CD4-positive, alpha-beta memory T cell (primary cell): ENCODE results near the gene FCGBP. TPM values are rescaled to one million over a fixed set of nuclear protein-coding genes. Genes with fewer than 3 reads are reported as not detected.

Source experiments
- CTCF ChIA-PET: fragments of 350-600 bp; sonication (Branson Sonifier 250); formaldehyde crosslinking; loops from one replicate; lab custom pipeline; 2021; ENCODE audit warnings: inconsistent platforms; ENCODE audit not compliant: partially characterized antibody; lab: Charles Lee
- POLR2A ChIA-PET: fragments of 350-600 bp; sonication (Branson Sonifier 250); formaldehyde crosslinking; loops from one replicate; lab custom pipeline; 2021; ENCODE audit not compliant: partially characterized antibody; lab: Charles Lee
- DNase-seq, 5 donors: peaks; one replicate each; pipeline versions ENCODE4 v3.0.0 to v3.0.0-alpha.2; 2020 to 2022; ENCODE audit warnings: mixed read lengths in 1 of 5
- H3K27ac ChIP-seq: one replicate; pipeline ENCODE4 v1.7.0; 2013; ENCODE audit warnings: low read depth, low read length
- H3K27me3 ChIP-seq: 2 replicates; pipeline ENCODE4 v1.7.0; 2013; ENCODE audit warnings: mild to moderate bottlenecking, low read length, moderate library complexity; ENCODE audit not compliant: insufficient read depth
- H3K36me3 ChIP-seq: 2 replicates; pipeline ENCODE4 v1.7.0; 2013; ENCODE audit warnings: mild to moderate bottlenecking, low read length, moderate library complexity; ENCODE audit not compliant: insufficient read depth
- H3K4me1 ChIP-seq: 2 replicates; pipeline ENCODE4 v1.7.0; 2013; ENCODE audit warnings: mild to moderate bottlenecking, low read length, moderate library complexity; ENCODE audit not compliant: insufficient read depth
- H3K4me3 ChIP-seq, 2 donors: one replicate each; pipeline ENCODE4 v1.7.0; 2013; ENCODE audit warnings: low read length in 2 of 2, mild to moderate bottlenecking in 1 of 2
- H3K9me3 ChIP-seq, 2 donors: one replicate each; pipeline ENCODE4 v1.7.0; 2013; ENCODE audit warnings: low read length in 2 of 2, control low read depth in 1 of 2; ENCODE audit not compliant: control insufficient read depth in 1 of 2
- H3K27ac Mint-ChIP-seq, 7 donors: one replicate each; pipeline ENCODE4 v1.8.0; 2020 to 2021; ENCODE audit warnings: mixed read lengths in 7 of 7, mild to moderate bottlenecking in 6 of 7, inconsistent platforms in 3 of 7, moderate library complexity in 3 of 7
- H3K27me3 Mint-ChIP-seq, 2 donors: one replicate each; pipeline ENCODE4 v1.8.0; 2020 to 2021; ENCODE audit warnings: mixed read lengths in 2 of 2
- H3K36me3 Mint-ChIP-seq, 2 donors: one replicate each; pipeline ENCODE4 v1.8.0; 2020 to 2021; ENCODE audit warnings: mixed read lengths in 2 of 2, inconsistent platforms in 1 of 2, mild to moderate bottlenecking in 1 of 2
- H3K4me1 Mint-ChIP-seq, 4 donors: one replicate each; pipeline ENCODE4 v1.8.0; 2020 to 2021; ENCODE audit warnings: mixed read lengths in 4 of 4, mild to moderate bottlenecking in 1 of 4
- H3K4me3 Mint-ChIP-seq, 8 donors: one replicate each; pipeline ENCODE4 v1.8.0; 2020 to 2021; ENCODE audit warnings: mixed read lengths in 8 of 8, mild to moderate bottlenecking in 7 of 8, moderate library complexity in 6 of 8, inconsistent platforms in 3 of 8
- H3K9me3 Mint-ChIP-seq, 8 donors: one replicate each; pipeline ENCODE4 v1.8.0; 2020 to 2021; ENCODE audit warnings: mixed read lengths in 8 of 8, mild to moderate bottlenecking in 5 of 8, inconsistent platforms in 3 of 8, moderate library complexity in 1 of 8
- intact Hi-C: fragments of 100-400 bp; cut with micrococcal nuclease; formaldehyde crosslinking; loops from one replicate; pipeline ENCODE4 v1.15.1; 2023
- polyA plus RNA-seq, 2 donors: library from polyadenylated mRNA; unstranded; fragments of 300-500 nt; fragmentation: Illumina TruSeq; gene quantifications; one replicate each; pipeline ENCODE4 v1.2.3, GENCODE V29; 2021
- total RNA-seq, 2 experiments: library from RNA; stranded (reverse); gene quantifications; one replicate each; pipeline ENCODE4 v1.2.3, GENCODE V29; 2021

FCGBP gene
- total and polyA plus RNA-seq, 4 experiments from 2014 or later = 0.10 to 79.4 (median 37.5) TPM

DNA sequence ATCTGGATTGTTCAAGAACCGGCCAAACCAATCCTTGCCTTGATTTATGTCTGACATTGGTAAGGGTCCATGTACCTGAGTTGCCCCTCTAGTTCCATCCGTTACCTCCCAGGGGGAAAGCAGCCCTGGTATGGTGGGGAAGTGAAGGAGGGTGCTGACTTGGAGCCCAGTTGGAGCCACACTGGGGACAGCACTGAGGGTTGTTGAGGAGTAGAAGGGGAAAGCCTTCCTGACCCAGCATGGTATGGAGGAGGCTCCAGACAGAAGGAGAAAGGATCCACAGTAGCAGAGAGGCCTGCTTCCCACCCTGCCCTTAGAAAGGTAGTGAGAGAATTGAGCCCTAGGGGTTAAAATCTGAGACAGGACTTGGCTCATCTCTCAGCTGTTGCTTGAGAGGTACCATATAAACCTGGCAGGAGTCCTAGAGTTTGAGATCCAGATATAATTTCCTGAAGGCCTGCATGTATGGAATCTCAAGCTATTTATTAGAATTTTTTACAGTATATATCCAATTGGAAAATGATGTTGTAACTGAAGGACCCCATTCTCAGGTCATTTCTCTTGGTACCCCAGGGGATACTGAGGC, 16.7 kb upstream of the FCGBP start:
- no peak for DNase-seq
- peak overlapping the region in 1 of 2 donors; percentile 23 for H3K4me3 ChIP-seq
- no peaks in the 10 kb centered on the region for H3K36me3 ChIP-seq
- Mint-ChIP-seq H3K27ac (peak overlapping the region; percentile 86 to 99 (median 96)), H3K9me3 (no peaks in the 10 kb centered on the region), H3K27me3 (no peaks in the 10 kb centered on the region), H3K4me3 (peak overlapping the region in 5 of 8 donors; percentile 51 to 93 (median 84)), H3K36me3 (peaks cover 3 to 7% of the 10 kb centered on the region in 2 donors), H3K4me1 (peaks cover 50 to 94% (median 72%) of the 10 kb centered on the region in 4 donors)
- ChIA-PET CTCF (interaction anchor here (1.2 to 2.2 kb wide), 3 partner anchors 9 to 19 kb away, joined by 4 to 25 read pairs (median 5); partner anchors contain the start of gene PSMC4), POLR2A (interaction anchor here (0.9 to 1.8 kb wide), 5 partner anchors 9 to 18 kb away, joined by 3 to 23 read pairs (median 8); partner anchors contain the start of gene PSMC4)
- no peaks in the 10 kb centered on the region for H3K27me3 ChIP-seq
- H3K27ac ChIP-seq = peak overlapping the region; percentile 57
- intact Hi-C loops = no loop called here
- H3K4me1 ChIP-seq = peaks cover 87% of the 10 kb centered on the region
- H3K9me3 ChIP-seq = no peaks in the 10 kb centered on the region

- H3K4me1 ChIP-seq = peaks cover 90% of the 10 kb centered on the region
- peaks cover 5 to 9% of the 10 kb centered on the region in 2 donors for H3K36me3 Mint-ChIP-seq
- peak overlapping the region in 4 of 8 donors; percentile 6 to 57 (median 20) for H3K4me3 Mint-ChIP-seq
- intact Hi-C loops = no loop called here
- H3K4me3 ChIP-seq = no peak overlapping the region
- POLR2A ChIA-PET = interaction anchor here (0.9 to 1.6 kb wide), 2 partner anchors 20 to 21 kb away, joined by 4 to 13 read pairs; partner anchors contain the start of gene PSMC4
- no peaks in the 10 kb centered on the region for H3K27me3 ChIP-seq
- no peak for DNase-seq
- no peak overlapping the region for H3K27ac ChIP-seq
- peak overlapping the region; percentile 15 to 88 (median 42) for H3K27ac Mint-ChIP-seq
- no peaks in the 10 kb centered on the region for H3K27me3 Mint-ChIP-seq
- H3K9me3 ChIP-seq = no peaks in the 10 kb centered on the region
- H3K4me1 Mint-ChIP-seq = peaks cover 50 to 93% (median 69%) of the 10 kb centered on the region in 4 donors
- no peaks in the 10 kb centered on the region for H3K36me3 ChIP-seq
- no peaks in the 10 kb centered on the region for H3K9me3 Mint-ChIP-seq
- CTCF ChIA-PET = interaction anchor here (1.0 to 10.3 kb wide), 2 partner anchors 10 to 21 kb away, joined by 3 to 151 read pairs; partner anchors contain the start of gene PSMC4
Observed at GRCh38 chr19:39949026-39949747, 14.8 kb upstream of the FCGBP start.

GRCh38 chr19:39946532-39946931, 12.1 kb upstream of the FCGBP start:
- CTCF ChIA-PET = interaction anchor here (2.6 to 10.3 kb wide), 2 partner anchors 11 to 23 kb away, joined by 8 to 151 read pairs; partner anchors contain the start of gene PSMC4
- intact Hi-C loops = no loop called here
- POLR2A ChIA-PET = interaction anchor here (0.7 to 2.5 kb wide), 2 partner anchors 10 to 23 kb away, joined by 3 to 16 read pairs; partner anchors contain the start of gene PSMC4
- H3K27me3 Mint-ChIP-seq = no peaks in the 10 kb centered on the region
- peak overlapping the region in 2 of 7 donors; percentile 32 to 57 for H3K27ac Mint-ChIP-seq
- Histone ChIP-seq H3K27me3 (no peaks in the 10 kb centered on the region), H3K27ac (no peak overlapping the region), H3K9me3 (no peaks in the 10 kb centered on the region), H3K4me3 (no peak overlapping the region), H3K36me3 (no peaks in the 10 kb centered on the region), H3K4me1 (peaks cover 89% of the 10 kb centered on the region)
- H3K36me3 Mint-ChIP-seq = peaks cover 4 to 7% of the 10 kb centered on the region in 2 donors
- H3K4me3 Mint-ChIP-seq = peak overlapping the region in 4 of 8 donors; percentile 3 to 51 (median 27)
- H3K9me3 Mint-ChIP-seq = no peaks in the 10 kb centered on the region
- no peak for DNase-seq
- H3K4me1 Mint-ChIP-seq = peaks cover 47 to 94% (median 68%) of the 10 kb centered on the region in 4 donors

DNA sequence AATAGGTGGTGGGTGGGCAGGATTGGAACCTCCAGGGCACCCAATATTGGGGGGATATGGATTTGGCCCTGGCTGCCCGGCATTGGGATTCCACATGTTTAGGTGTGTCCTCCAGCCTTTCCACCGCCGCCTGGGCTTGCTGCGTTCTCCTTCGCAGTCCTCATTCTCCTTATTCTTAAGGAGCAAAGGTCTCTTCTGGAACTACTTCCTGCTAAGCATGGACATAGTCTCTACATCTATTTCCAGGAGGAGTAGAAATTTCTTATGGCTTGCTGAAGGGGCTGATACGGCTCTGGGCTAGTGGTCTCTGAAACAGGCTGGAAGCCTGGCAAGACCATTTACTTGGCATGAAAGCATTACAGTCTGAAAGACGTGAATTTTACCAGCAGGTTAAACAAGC, 9.2 kb upstream of the FCGBP start:
- ChIA-PET CTCF (interaction anchor here (1.5 to 10.3 kb wide), 3 partner anchors 10 to 26 kb away, joined by 3 to 151 read pairs (median 9); partner anchors contain the start of gene PSMC4), POLR2A (interaction anchor here (5.3 to 6.4 kb wide), 2 partner anchors 10 to 26 kb away, joined by 53 to 154 read pairs; partner anchors contain the start of gene PSMC4)
- no peaks in the 10 kb centered on the region for H3K27me3 Mint-ChIP-seq
- no peak overlapping the region for H3K4me3 ChIP-seq
- intact Hi-C loops = loop anchor here (5.0 kb wide), 1 partner anchor 36 kb away; no protein-coding TSS in a partner anchor
- DNase-seq = no peak
- H3K27ac Mint-ChIP-seq = peak overlapping the region in 6 of 7 donors; percentile 41 to 90 (median 77)
- H3K27ac ChIP-seq = peak overlapping the region; percentile 7
- H3K36me3 Mint-ChIP-seq = peaks cover 9 to 12% of the 10 kb centered on the region in 2 donors
- H3K27me3 ChIP-seq = no peaks in the 10 kb centered on the region
- peaks cover 0 to 23% (median 15%) of the 10 kb centered on the region in 8 donors for H3K9me3 Mint-ChIP-seq
- H3K4me3 Mint-ChIP-seq = peak overlapping the region in 6 of 8 donors; percentile 15 to 66 (median 42)
- peaks cover 43 to 90% (median 67%) of the 10 kb centered on the region in 4 donors for H3K4me1 Mint-ChIP-seq
- H3K9me3 ChIP-seq = no peaks in the 10 kb centered on the region
- peaks cover 83% of the 10 kb centered on the region for H3K4me1 ChIP-seq
- H3K36me3 ChIP-seq = no peaks in the 10 kb centered on the region

DNA sequence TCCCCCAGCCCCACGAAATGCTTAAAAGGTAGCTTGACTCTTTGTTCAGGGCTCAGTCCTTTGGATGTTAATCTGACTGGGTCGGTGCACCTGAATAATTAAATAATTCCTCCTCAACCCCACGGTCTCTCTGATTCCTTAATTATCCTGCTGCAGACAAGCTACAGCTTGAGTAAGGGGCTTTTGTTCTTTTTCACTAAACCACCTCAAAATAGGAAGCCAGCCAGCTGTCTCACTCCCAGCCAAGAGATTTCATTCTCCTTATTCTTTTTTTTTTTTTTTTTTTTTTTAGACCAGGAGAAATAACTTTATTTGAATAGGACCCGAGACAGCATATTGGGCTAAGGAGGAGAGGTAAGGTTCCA, 7.9 kb upstream of the FCGBP start:
- H3K27ac Mint-ChIP-seq = peak overlapping the region; percentile 83 to 97 (median 92)
- H3K36me3 Mint-ChIP-seq = peaks cover 9 to 12% of the 10 kb centered on the region in 2 donors
- DNase-seq = no peak
- Histone ChIP-seq H3K9me3 (no peaks in the 10 kb centered on the region), H3K27ac (peak overlapping the region; percentile 77), H3K4me1 (peaks cover 77% of the 10 kb centered on the region), H3K27me3 (no peaks in the 10 kb centered on the region), H3K36me3 (no peaks in the 10 kb centered on the region), H3K4me3 (peak overlapping the region; percentile 30 to 36)
- H3K4me1 Mint-ChIP-seq = peaks cover 46 to 87% (median 67%) of the 10 kb centered on the region in 4 donors
- H3K9me3 Mint-ChIP-seq = peaks cover 0 to 23% (median 16%) of the 10 kb centered on the region in 8 donors
- peak overlapping the region; percentile 71 to 87 (median 80) for H3K4me3 Mint-ChIP-seq
- CTCF ChIA-PET = interaction anchor here (0.7 to 10.3 kb wide), 6 partner anchors 9 to 27 kb away, joined by 3 to 151 read pairs (median 5); partner anchors contain the start of gene PSMC4
- intact Hi-C loops = loop anchor here (5.0 kb wide), 1 partner anchor 35 kb away; no protein-coding TSS in a partner anchor
- H3K27me3 Mint-ChIP-seq = no peaks in the 10 kb centered on the region
- POLR2A ChIA-PET = interaction anchor here (0.6 to 6.4 kb wide), 11 partner anchors 9 to 149 kb away, joined by 3 to 154 read pairs (median 5); partner anchors contain the start of genes PSMC4, ZNF546 and ZNF780A

GRCh38 chr19:39941615-39942365, 7.4 kb upstream of the FCGBP start:
- H3K4me1 ChIP-seq = peaks cover 80% of the 10 kb centered on the region
- Mint-ChIP-seq H3K36me3 (peaks cover 9 to 12% of the 10 kb centered on the region in 2 donors), H3K4me1 (peaks cover 50 to 89% (median 69%) of the 10 kb centered on the region in 4 donors), H3K27ac (peak overlapping the region; percentile 83 to 97 (median 92)), H3K27me3 (no peaks in the 10 kb centered on the region), H3K9me3 (peaks cover 0 to 23% (median 16%) of the 10 kb centered on the region in 8 donors), H3K4me3 (peak overlapping the region; percentile 71 to 87 (median 80))
- no peaks in the 10 kb centered on the region for H3K9me3 ChIP-seq
- intact Hi-C loops = loop anchor here (1.0 to 5.0 kb wide), 3 partner anchors 12 to 34 kb away; no protein-coding TSS in a partner anchor
- ChIA-PET POLR2A (interaction anchor here (0.6 to 6.4 kb wide), 12 partner anchors 10 to 1370 kb away, joined by 3 to 154 read pairs (median 4); partner anchors contain the start of genes PSMC4, ZNF546 and ZNF780A), CTCF (interaction anchor here (0.7 to 10.3 kb wide), 7 partner anchors 10 to 58 kb away, joined by 3 to 151 read pairs (median 5); partner anchors contain the start of gene PSMC4)
- H3K27ac ChIP-seq = peak overlapping the region; percentile 77
- no peaks in the 10 kb centered on the region for H3K27me3 ChIP-seq
- peak; percentile 80 to 88 (median 84) for DNase-seq
- peak overlapping the region; percentile 36 to 53 for H3K4me3 ChIP-seq
- no peaks in the 10 kb centered on the region for H3K36me3 ChIP-seq
